Measurements from ENCODE around the gene GPN1. TPM values are rescaled to one million over a fixed set of nuclear protein-coding genes. Genes with fewer than 3 reads are reported as not detected.
A peak's percentile ranks its signal among the peaks of the same experiment; 100 is the strongest.
"Not testable (repeated sequence)": the region's sequence is repeated elsewhere in the genome, so short reads cannot be mapped to it uniquely, and the experiment has no call there.

The GPN1 gene
- total RNA-seq, 1 experiment from 2014 or later, result 22.2 TPM

- DNase-seq (ENCODE audit: low spot score), result no peak
These were observed 42.4 kb downstream of the GPN1 start for GRCh38 chr2:27671235-27671634.

DNA sequence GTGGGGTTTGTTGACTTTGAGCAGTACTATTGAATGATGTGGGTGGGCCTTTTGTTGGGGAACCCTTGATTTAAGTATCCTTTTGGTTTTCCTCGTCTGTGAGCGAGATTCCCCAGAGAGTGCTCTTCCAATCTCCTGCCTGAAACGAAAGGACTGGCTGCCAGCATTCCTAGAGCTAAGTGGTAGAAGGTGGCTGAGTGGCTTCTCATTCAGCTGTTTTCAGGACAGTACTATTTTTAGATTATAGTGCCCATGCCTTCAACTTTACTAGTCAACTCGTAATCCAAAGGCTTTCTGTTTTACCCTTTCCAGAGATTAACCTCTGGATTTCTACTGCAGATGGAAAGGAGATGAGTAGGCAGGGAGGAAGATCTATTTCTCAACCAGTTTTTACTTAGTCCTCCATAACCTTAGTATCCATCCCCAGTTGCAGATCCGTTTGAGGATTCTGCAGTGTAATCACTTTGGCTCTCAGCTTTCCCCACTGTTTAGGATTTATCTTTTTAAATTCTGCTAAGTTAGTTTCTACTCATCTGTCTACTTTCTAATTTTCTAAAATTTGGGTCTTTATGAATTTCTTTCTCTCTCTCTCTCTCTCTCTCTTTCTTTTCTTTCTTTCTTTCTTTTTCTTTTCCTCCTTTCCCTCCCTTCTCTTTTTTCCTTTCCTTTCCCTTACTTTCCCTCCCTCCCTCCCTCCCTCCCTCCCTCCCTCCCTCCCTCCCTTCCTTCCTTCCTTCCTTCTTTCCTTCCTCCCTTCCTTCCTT is 44.1 kb downstream of the GPN1 start:
- no peak for DNase-seq (ENCODE audit: low spot score)

GRCh38 chr2:27680571-27680970 is 51.7 kb downstream of the GPN1 start:
- no peak for DNase-seq (ENCODE audit: low spot score)

- peak; percentile 31 for DNase-seq (ENCODE audit: low spot score)
These were observed 53.0 kb downstream of the GPN1 start for GRCh38 chr2:27681841-27682240.

DNA sequence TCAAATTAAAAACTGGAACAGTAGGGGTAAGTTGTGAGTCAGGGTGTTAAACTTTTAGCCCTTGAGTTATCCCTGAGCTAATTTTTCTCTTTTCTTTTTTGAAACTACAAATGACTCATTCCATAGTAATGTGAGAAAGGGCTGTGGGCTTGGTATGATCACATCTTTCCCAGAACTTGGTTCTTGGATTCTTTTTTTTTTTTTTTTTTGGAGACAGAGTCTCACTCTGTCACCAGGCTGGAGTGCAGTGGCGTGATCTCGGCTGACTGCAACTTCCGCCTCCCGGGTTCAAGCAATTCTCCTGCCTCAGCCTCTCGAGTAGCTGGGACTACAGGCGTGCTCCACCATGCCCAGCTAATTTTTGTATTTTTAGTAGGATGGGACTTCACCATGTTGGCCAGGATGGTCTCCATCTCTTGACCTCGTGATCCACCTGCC is 53.5 kb downstream of the GPN1 start:
- not testable (repeated sequence) for DNase-seq (ENCODE audit: low spot score)

DNA sequence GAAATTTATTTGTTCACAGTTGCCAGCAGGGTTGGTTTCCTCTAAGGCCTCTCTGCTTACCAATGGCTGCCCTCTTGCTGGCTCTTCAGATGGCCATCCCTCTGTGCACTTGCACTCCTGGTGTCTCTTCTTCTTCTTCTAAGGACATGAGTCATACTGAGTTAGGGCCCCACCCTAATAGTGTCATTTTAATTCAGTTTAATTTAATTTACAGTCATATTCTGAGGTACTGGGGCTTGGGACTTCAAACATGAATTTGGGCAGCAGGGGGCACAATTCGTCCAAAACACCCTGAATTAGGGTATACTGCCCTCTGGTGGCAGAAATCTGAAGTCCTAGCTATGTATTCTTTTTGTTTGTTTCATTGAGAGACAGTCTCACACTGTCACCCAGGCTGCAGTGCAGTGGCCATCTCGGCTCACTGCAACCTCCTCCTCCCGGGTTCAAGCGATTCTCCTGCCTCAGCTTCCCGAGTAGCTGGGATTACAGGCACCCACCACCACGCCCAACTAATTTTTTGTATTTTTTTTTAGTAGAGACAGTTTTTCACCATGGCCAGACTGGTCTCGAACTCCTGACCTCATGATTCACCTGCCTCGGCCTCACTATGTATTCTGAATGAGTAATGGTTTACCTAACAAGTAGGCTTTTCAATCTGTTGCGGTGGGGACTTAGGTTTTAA is 54.7 kb downstream of the GPN1 start:
- peak; percentile 99 for DNase-seq (ENCODE audit: low spot score)

GRCh38 chr2:27685006-27685405 is 56.2 kb downstream of the GPN1 start:
- DNase-seq (ENCODE audit: low spot score), result not testable (repeated sequence)

- no peak for DNase-seq (ENCODE audit: low spot score)
These were observed 56.7 kb downstream of the GPN1 start for GRCh38 chr2:27685577-27685976.

DNA sequence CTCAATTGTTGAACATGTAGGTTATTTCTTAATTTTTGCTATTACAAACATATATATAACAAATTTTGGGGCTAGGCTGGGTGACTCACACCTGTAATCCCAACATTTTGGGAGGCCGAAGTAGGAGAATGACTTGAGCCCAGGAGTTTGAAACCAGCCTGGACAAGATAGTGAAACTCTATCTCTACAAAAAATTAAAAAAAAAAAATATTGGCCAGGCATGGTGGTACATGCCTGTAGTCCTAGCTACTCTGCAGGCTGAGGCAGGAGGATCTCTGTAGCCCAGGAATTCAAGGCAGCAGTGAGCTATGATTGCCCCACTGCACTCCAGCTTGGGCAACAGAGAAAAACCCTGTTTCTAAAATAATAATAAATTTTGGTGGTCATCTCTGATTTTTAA is 58.4 kb downstream of the GPN1 start:
- no peak for DNase-seq (ENCODE audit: low spot score)

DNA sequence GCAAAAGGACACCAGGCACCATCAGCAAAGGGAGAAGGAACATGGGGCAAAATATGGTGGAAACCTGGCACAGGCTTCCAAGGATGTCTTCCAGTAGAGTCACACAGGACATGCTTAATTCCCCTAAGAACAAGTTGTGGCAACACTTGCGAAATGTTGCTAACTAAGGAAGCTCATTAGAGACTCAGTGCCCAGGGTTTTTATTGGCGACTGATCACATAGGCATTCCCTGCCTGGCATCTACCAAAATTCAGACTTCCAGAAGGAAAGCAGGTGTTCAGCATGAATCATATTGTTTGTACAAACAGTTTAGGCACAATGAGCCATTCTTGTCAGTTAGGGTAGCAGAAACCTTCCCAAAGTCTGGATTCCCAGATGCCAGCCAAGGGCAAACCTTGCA is 60.6 kb downstream of the GPN1 start:
- no peak for DNase-seq (ENCODE audit: low spot score)

GRCh38 chr2:27690052-27690451 is 61.2 kb downstream of the GPN1 start:
- no peak for DNase-seq (ENCODE audit: low spot score)

- no peak for DNase-seq (ENCODE audit: low spot score)
These were observed 68.8 kb downstream of the GPN1 start for GRCh38 chr2:27697660-27698059.

Small RNAs within 50 kb of the gene (small RNA-seq; reads per million reads assigned to genes)
- gene RF00340, result not detected

Other genes with a start within 250 kb of the GPN1 start
- gene ZNF513, start 248.3 kb upstream of the GPN1 start, total RNA-seq (2014; rRNA removed; shearing (Covaris generic)), result 16.0 and 20.4 TPM in 2 replicates
- 141 and 148 TPM in 2 replicates for gene PPM1G, start 219.5 kb upstream of the GPN1 start, total RNA-seq (2014; rRNA removed; shearing (Covaris generic))
- 49.7 and 50.1 TPM in 2 replicates for gene NRBP1, start 200.4 kb upstream of the GPN1 start, total RNA-seq (2014; rRNA removed; shearing (Covaris generic))
- 29.3 and 30.4 TPM in 2 replicates for gene KRTCAP3, start 186.7 kb upstream of the GPN1 start, total RNA-seq (2014; rRNA removed; shearing (Covaris generic))
- 21.1 and 24.0 TPM in 2 replicates for gene IFT172, start 139.3 kb upstream of the GPN1 start, total RNA-seq (2014; rRNA removed; shearing (Covaris generic))
- 0.26 TPM in 1 of 2 replicates, not detected in the other for gene FNDC4, start 133.8 kb upstream of the GPN1 start, total RNA-seq (2014; rRNA removed; shearing (Covaris generic))
- 0.76 and 1.4 TPM in 2 replicates for gene GCKR, start 132.2 kb upstream of the GPN1 start, total RNA-seq (2014; rRNA removed; shearing (Covaris generic))
- gene ZNF512, start 46.0 kb upstream of the GPN1 start, total RNA-seq (2014; rRNA removed; shearing (Covaris generic)), result 10.2 and 14.4 TPM in 2 replicates
- 0.99 and 3.7 TPM in 2 replicates for gene CCDC121, start within 50 bp of the GPN1 start, total RNA-seq (2014; rRNA removed; shearing (Covaris generic))
- gene SUPT7L, start 34.6 kb downstream of the GPN1 start, total RNA-seq (2014; rRNA removed; shearing (Covaris generic)), result 21.4 and 22.9 TPM in 2 replicates
- gene SLC4A1AP, start 34.8 kb downstream of the GPN1 start, total RNA-seq (2014; rRNA removed; shearing (Covaris generic)), result 20.9 and 22.2 TPM in 2 replicates
- 64.9 and 72.1 TPM in 2 replicates for gene MRPL33, start 142.7 kb downstream of the GPN1 start, total RNA-seq (2014; rRNA removed; shearing (Covaris generic))

All from HT-29 (cell line).